B cell (primary cell): ENCODE measurements around the gene IKZF1. TPM values are rescaled to one million over a fixed set of nuclear protein-coding genes. Genes with fewer than 3 reads are reported as not detected.
A peak's percentile ranks its signal among the peaks of the same experiment; 100 is the strongest.

Experiments
- ATAC-seq: fragments of 200-7000 bp; cut with Tn5 transposase; one replicate; pipeline ENCODE4 v1.10.0; 2021; ENCODE audit warnings: low read depth, mild to moderate bottlenecking, moderate number of reproducible peaks, moderate library complexity
- CTCF ChIA-PET: fragments of 350-600 bp; sonication (Branson Sonifier 250); formaldehyde crosslinking; loops from one replicate; lab custom pipeline; 2021; ENCODE audit warnings: antibody characterized with exemption, inconsistent platforms; lab: Charles Lee
- POLR2A ChIA-PET: fragments of 350-600 bp; sonication (Branson Sonifier 250); formaldehyde crosslinking; loops from one replicate; lab custom pipeline; 2021; ENCODE audit warnings: antibody characterized with exemption; lab: Charles Lee
- DNase-seq: peaks from one replicate; pipeline ENCODE4 v3.0.0; 2013
- H2AFZ ChIP-seq: 2 replicates; pipeline ENCODE4 v1.6.1; 2012; ENCODE audit warnings: mild to moderate bottlenecking, low read depth, low read length; ENCODE audit not compliant: insufficient read depth, poor library complexity, severe bottlenecking
- H3K27ac ChIP-seq, 2 donors: 1 replicate in 1 of 2; 2 replicates in 1 of 2; pipeline ENCODE4 v1.5.1; 2012 to 2013; ENCODE audit warnings: low read length in 2 of 2, mild to moderate bottlenecking in 2 of 2, moderate library complexity in 1 of 2
- H3K27me3 ChIP-seq, 4 experiments: fragments of 200-600 bp in 1 of 4; sonication (generic) in 1 of 4; replicated peaks in 1 of 4; 1 replicate in 2 of 4; 2 replicates in 2 of 4; pipeline versions ENCODE4 v1.6.1 to v1.7.0; 2013 to 2016; ENCODE audit warnings: low read length in 3 of 4, mild to moderate bottlenecking in 2 of 4, mixed read lengths in 1 of 4, moderate library complexity in 1 of 4; ENCODE audit not compliant: insufficient read depth in 4 of 4, control insufficient read depth in 3 of 4; ENCODE audit errors: control extremely low read depth in 1 of 4
- H3K36me3 ChIP-seq, 2 experiments: replicated peaks in 1 of 2; 1 replicate in 1 of 2; 2 replicates in 1 of 2; pipeline versions ENCODE4 v1.6.1 to v1.7.1; 2013; ENCODE audit warnings: low read length in 1 of 2; ENCODE audit not compliant: insufficient read depth in 2 of 2, control insufficient read depth in 1 of 2; ENCODE audit errors: control extremely low read depth in 1 of 2, extremely low read depth in 1 of 2
- H3K4me1 ChIP-seq, 2 donors: fragments of 200-600 bp in 1 of 2; sonication (generic) in 1 of 2; 1 replicate in 1 of 2; 2 replicates in 1 of 2; pipeline versions ENCODE4 v1.5.1 to v1.6.1; 2013 to 2017; ENCODE audit warnings: low read length in 2 of 2; ENCODE audit not compliant: control insufficient read depth in 2 of 2, insufficient read depth in 2 of 2
- H3K4me2 ChIP-seq: replicated peaks from 2 replicates; pipeline ENCODE3; 2012; ENCODE audit warnings: mild to moderate bottlenecking, low read depth, low read length; ENCODE audit not compliant: poor library complexity, severe bottlenecking
- H3K4me3 ChIP-seq, 5 experiments: fragments of 200-600 bp in 1 of 5; sonication (generic) in 1 of 5; 1 replicate in 3 of 5; 2 replicates in 2 of 5; pipeline versions ENCODE4 v1.5.1 to v1.7.0; 2011 to 2016; ENCODE audit warnings: low read length in 4 of 5, mild to moderate bottlenecking in 4 of 5, low read depth in 2 of 5, control low read depth in 1 of 5, moderate library complexity in 1 of 5; ENCODE audit not compliant: insufficient read depth in 1 of 5; ENCODE audit errors: control extremely low read depth in 1 of 5, extremely low read depth in 1 of 5
- H3K79me2 ChIP-seq: fragments of 200-600 bp; sonication (generic); one replicate; pipeline ENCODE4 v1.6.0; 2016; ENCODE audit warnings: low read length; ENCODE audit not compliant: control insufficient read depth, insufficient read depth
- H3K9ac ChIP-seq: fragments of 200-600 bp; sonication (generic); 2 replicates; pipeline ENCODE4 v1.6.1; 2017; ENCODE audit warnings: mild to moderate bottlenecking, low read length, moderate library complexity
- H3K9me3 ChIP-seq, 3 donors: one replicate each; pipeline versions ENCODE4 v1.6.1 to v1.7.1; 2013; ENCODE audit warnings: low read length in 2 of 3; ENCODE audit not compliant: control insufficient read depth in 2 of 3, insufficient read depth in 1 of 3; ENCODE audit errors: control extremely low read depth in 1 of 3
- H4K20me1 ChIP-seq: 2 replicates; pipeline ENCODE4 v1.6.0; 2012; ENCODE audit warnings: mild to moderate bottlenecking, low read length; ENCODE audit not compliant: insufficient read depth, control insufficient read depth, poor library complexity, severe bottlenecking
- H3K27ac Mint-ChIP-seq: one replicate; pipeline ENCODE4 v1.8.0; 2021; ENCODE audit warnings: mixed read lengths
- H3K27me3 Mint-ChIP-seq: one replicate; pipeline ENCODE4 v1.8.0; 2021; ENCODE audit warnings: mixed read lengths
- H3K4me1 Mint-ChIP-seq: one replicate; pipeline ENCODE4 v1.8.0; 2021; ENCODE audit warnings: mixed read lengths
- H3K4me3 Mint-ChIP-seq: one replicate; pipeline ENCODE4 v1.8.0; 2021; ENCODE audit warnings: mixed read lengths
- H3K9me3 Mint-ChIP-seq: one replicate; pipeline ENCODE4 v1.8.0; 2022; ENCODE audit warnings: mixed read lengths; ENCODE audit not compliant: insufficient read depth
- EZH2 ChIP-seq: IDR thresholded peaks from 2 replicates; pipeline ENCODE4 v1.6.1; 2012; ENCODE audit warnings: borderline replicate concordance, low read depth, mild to moderate bottlenecking, moderate library complexity, low read length; ENCODE audit not compliant: insufficient read depth, poor library complexity, severe bottlenecking
- WGBS: methylation state at CpG from one replicate; pipeline ENCODE4 v1.1.5; 2013; ENCODE audit warnings: missing lambda C conversion rate; ENCODE audit not compliant: insufficient coverage; 5-methylcytosine and 5-hydroxymethylcytosine counted together
- intact Hi-C: fragments of 100-400 bp; cut with micrococcal nuclease; formaldehyde crosslinking; loops from one replicate; pipeline ENCODE4 v1.10.0; 2022
- polyA plus RNA-seq: library from polyadenylated mRNA; depleted of rRNA; stranded (reverse); fragments of >200 nt; gene quantifications from 2 replicates; pipeline ENCODE4 v1.2.3, GENCODE V29; 2012
- total RNA-seq, 2 donors: library from RNA; stranded (reverse); fragments of 120-200 nt in 1 of 2; gene quantifications; 1 replicate in 1 of 2; 2 replicates in 1 of 2; pipeline versions ENCODE4 v1.2.3 to v1.2.4, GENCODE V29; 2013 to 2022
- TF ChIP-seq, protein P1 (sequence below): fragments of 200-600 bp; IDR thresholded peaks from one replicate; pipeline ENCODE4 v1.8.0; 2022; ENCODE audit warnings: antibody characterized with exemption, mild to moderate bottlenecking

The IKZF1 gene
- total and polyA plus RNA-seq, 2 donors (not counting 1 experiment from before 2014, with no cell fraction given), result 199 to 254 TPM

DNA sequence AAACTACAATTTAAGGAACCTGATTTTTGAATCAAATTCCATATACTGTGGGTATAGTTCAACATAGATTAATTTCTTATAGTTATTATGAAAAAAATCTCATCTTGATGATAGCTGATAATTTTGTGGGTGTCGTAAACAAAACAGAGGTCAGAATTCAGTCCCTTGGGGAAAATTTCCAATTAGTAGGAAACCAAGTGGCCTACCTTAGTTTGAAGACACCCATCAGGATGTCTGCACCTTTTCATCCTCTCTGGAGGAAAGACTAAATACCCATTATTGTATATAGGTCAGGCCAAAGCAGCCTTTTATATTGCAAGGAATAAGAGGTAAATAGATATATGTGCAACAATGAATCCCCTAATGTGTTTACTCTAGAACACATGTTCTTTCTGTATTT lies 6.4 kb downstream of the IKZF1 start:
- intact Hi-C loops, result loop anchor here (1.0 kb wide), 1 partner anchor 21 kb away; no protein-coding TSS in a partner anchor
- Histone ChIP-seq H3K9me3 (no peaks in the 10 kb centered on the region), H3K27me3 (no peaks in the 10 kb centered on the region), H3K4me2 (peak overlapping the region; percentile 82), H3K36me3 (peaks cover 4 to 11% of the 10 kb centered on the region in 2 experiments), H3K9ac (peak overlapping the region; percentile 92), H3K4me1 (peaks cover 76 to 78% of the 10 kb centered on the region in 2 donors), H2AFZ (peak overlapping the region; percentile 41), H3K4me3 (peak overlapping the region; percentile 74 to 99 (median 87)), H3K79me2 (peaks cover 100% of the 10 kb centered on the region), H3K27ac (peak overlapping the region; percentile 64 to 83), H4K20me1 (peaks cover 21% of the 10 kb centered on the region)
- Mint-ChIP-seq H3K4me1 (peaks cover 84% of the 10 kb centered on the region), H3K27ac (peak overlapping the region; percentile 97), H3K9me3 (no peaks in the 10 kb centered on the region), H3K27me3 (no peaks in the 10 kb centered on the region), H3K4me3 (peak overlapping the region; percentile 91)
- no peak for DNase-seq
- CTCF ChIA-PET, result interaction anchor here (0.7 to 10.4 kb wide), 16 partner anchors 8 to 168 kb away, joined by 3 to 111 read pairs (median 6); no protein-coding TSS in a partner anchor
- WGBS, result no CpG with 5 or more reads among the region's 1 CpG
- ATAC-seq, result no peak
- POLR2A ChIA-PET, result interaction anchor here (0.8 to 2.0 kb wide), 6 partner anchors 16 to 163 kb away, joined by 3 to 4 read pairs (median 3); no protein-coding TSS in a partner anchor
- TF ChIP-seq, protein P1, sequence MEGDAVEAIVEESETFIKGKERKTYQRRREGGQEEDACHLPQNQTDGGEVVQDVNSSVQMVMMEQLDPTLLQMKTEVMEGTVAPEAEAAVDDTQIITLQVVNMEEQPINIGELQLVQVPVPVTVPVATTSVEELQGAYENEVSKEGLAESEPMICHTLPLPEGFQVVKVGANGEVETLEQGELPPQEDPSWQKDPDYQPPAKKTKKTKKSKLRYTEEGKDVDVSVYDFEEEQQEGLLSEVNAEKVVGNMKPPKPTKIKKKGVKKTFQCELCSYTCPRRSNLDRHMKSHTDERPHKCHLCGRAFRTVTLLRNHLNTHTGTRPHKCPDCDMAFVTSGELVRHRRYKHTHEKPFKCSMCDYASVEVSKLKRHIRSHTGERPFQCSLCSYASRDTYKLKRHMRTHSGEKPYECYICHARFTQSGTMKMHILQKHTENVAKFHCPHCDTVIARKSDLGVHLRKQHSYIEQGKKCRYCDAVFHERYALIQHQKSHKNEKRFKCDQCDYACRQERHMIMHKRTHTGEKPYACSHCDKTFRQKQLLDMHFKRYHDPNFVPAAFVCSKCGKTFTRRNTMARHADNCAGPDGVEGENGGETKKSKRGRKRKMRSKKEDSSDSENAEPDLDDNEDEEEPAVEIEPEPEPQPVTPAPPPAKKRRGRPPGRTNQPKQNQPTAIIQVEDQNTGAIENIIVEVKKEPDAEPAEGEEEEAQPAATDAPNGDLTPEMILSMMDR, result no peak
- no peak for TF ChIP-seq EZH2
